Non-pigmented ciliary epithelial cell (primary cell): ENCODE measurements around the gene SCNN1G.
"Not testable (repeated sequence)": the region's sequence is repeated elsewhere in the genome, so short reads cannot be mapped to it uniquely, and the experiment has no call there.

ENCODE experiments used
- DNase-seq: peaks from one replicate; pipeline ENCODE4 v3.0.0-alpha.2; 2010; ENCODE audit warnings: low read depth

SCNN1G gene

DNA sequence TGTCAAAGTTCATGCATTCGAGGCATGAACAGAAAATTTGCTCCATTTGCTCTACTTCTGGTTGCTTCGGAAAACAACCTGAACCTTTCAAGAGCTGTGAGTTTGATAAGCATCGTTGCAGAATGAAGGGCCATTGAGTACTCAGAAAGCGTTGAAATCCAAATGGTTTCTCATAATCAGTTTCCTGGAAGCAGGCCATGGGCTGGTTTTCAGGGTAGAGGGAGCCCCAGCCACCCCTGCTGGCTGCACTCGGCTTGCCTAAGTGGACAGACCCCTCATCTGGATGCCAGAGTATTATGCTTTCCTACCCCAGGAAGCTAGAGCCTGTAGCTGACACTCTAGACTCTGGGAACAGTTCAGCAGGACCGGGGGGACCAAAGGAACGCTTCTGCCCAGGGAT, 24.4 kb downstream of the SCNN1G start:
- DNase-seq: no peak

GRCh38 chr16:23207485-23207884, 24.9 kb downstream of the SCNN1G start:
- DNase-seq: no peak

- DNase-seq: no peak
These were observed 27.1 kb downstream of the SCNN1G start for GRCh38 chr16:23209606-23210005.

- no peak for DNase-seq
These were observed 31.3 kb downstream of the SCNN1G start for GRCh38 chr16:23213831-23214230.

- no peak for DNase-seq
These were observed 32.3 kb downstream of the SCNN1G start for GRCh38 chr16:23214796-23215195.

DNA sequence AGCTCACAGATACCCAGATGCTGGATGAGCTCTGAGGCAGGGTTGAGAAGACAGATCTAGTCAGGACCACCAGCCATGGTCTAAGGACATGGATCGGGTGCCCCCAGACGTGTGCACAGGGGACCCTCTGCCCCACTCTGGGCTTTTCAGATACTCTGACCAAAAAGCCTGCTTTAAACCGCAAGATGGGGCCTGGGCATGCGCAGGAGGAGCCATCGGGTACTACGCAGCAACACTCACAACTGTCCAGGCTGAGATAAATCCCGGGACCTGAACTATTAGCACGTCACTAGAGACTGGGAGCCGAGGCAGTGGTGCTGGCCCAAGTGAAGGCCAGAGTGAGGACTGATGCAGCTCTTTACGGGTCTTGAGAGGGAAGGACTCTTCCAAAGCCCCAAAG, 32.9 kb downstream of the SCNN1G start:
- DNase-seq: no peak

DNA sequence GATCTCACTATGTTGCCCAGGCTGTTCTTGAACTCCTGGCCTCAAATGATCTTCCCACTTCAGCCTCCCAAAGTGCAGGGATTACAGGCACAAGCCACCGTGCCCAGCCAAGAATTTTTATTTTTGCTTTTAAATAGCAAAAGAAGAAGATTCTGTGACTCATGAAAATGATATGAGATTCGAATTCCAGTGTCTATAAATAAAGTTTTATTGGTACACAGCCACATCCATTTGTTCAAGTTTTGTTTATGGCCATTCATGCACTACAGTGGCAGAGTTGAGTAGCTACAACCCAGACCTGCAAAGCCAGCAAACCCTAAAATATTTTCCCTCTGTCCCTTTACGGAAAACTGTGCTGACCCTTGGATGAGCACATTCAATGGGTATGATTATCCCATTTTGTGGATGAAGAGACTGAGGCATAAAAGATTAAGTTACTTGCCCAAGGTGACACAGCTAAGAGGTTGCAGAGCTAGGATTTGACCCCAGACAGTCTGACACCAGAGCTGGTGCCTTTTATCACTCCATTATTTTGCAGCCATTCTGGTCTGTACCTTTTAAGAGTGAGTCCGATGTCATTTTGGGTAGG, 34.2 kb downstream of the SCNN1G start:
- DNase-seq: no peak

GRCh38 chr16:23217646-23218045, 35.1 kb downstream of the SCNN1G start:
- no peak for DNase-seq

GRCh38 chr16:23222929-23223328, 40.4 kb downstream of the SCNN1G start:
- DNase-seq: no peak

GRCh38 chr16:23223368-23223767, 40.8 kb downstream of the SCNN1G start:
- no peak for DNase-seq

DNA sequence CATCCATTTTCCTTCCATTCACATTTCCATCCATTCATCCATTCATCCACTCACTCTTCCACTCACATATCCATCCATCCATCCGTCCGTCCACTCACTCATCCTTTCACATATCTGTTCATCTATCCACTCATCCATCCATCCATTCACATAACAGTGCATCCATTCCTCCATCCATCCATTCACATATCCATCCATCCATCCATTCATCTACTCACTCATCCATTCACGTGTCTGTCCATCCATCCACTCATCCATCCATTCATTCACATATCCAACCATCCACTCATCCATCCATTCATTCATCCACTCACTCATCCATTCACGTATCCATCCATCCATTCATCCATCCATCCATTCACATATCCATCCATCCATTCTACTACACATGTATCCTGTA, 42.6 kb downstream of the SCNN1G start:
- DNase-seq: no peak

- no peak for DNase-seq
These were observed 43.1 kb downstream of the SCNN1G start for GRCh38 chr16:23225634-23226033.

GRCh38 chr16:23227529-23227928, 45.0 kb downstream of the SCNN1G start:
- DNase-seq: no peak

DNA sequence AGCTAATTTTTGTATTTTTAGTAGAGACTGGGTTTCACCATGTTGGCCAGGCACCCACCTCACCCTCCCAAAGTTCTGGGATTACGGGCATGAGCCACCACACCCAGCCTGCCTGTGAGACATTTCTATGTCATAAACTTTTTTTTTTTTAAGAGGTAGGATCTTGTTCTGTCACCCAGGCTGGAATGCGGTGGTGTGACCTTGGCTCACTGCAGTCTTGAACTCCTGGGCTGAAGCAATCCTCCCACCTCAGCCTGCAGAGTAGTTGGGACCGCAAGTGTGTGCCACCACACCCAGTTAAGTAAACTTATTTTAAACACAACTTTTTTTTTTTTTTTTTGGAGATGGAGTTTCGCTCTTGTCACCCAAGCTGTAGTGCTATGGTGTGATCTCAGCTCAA, 47.2 kb downstream of the SCNN1G start:
- no peak for DNase-seq

- no peak for DNase-seq
These were observed 50.3 kb downstream of the SCNN1G start for GRCh38 chr16:23232806-23233205.

DNA sequence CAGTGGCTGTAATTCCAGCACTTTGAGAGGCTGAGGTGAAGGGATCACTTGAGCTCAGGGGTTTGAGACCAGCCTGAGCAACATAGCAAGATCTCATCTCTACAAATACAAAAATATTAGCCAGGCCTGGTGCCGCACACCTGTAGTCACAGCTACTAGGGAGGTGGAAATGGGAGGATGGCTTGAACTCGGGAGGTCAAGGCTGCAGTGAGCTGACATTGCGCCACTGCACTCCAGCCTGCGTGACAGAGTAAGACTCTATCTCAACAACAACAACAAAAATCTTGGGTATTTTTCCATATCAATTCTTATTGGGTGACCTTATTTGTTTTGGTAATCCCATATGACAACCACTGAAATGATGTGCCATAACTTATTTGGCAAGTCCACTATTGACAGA, 52.6 kb downstream of the SCNN1G start:
- no peak for DNase-seq

DNA sequence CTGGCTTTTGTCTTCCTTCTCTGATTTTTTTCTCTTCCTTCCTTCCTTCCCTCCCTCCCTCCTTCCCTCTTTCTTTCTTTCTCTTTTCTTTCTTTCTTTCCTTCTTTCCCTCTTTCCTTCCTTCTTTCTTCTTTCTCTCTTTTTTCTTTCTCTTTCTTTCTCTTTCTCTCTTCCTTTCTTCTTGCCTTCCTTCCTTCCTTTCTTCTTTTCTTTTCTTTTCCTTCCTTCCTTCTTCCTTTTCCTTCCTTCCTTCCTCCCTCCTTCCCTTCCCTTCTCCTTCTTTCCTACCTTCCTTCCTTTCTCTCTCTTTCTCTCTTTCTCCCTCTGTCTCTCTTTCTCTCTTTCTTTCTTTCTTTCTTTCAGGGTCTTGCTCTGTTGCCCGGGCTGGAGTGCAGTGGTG, 54.4 kb downstream of the SCNN1G start:
- DNase-seq: no peak

- DNase-seq: no peak
These were observed 58.4 kb downstream of the SCNN1G start for GRCh38 chr16:23240994-23241393.

- no peak for DNase-seq
These were observed 61.6 kb downstream of the SCNN1G start for GRCh38 chr16:23244122-23244521.

GRCh38 chr16:23245268-23245667, 62.7 kb downstream of the SCNN1G start:
- no peak for DNase-seq

DNA sequence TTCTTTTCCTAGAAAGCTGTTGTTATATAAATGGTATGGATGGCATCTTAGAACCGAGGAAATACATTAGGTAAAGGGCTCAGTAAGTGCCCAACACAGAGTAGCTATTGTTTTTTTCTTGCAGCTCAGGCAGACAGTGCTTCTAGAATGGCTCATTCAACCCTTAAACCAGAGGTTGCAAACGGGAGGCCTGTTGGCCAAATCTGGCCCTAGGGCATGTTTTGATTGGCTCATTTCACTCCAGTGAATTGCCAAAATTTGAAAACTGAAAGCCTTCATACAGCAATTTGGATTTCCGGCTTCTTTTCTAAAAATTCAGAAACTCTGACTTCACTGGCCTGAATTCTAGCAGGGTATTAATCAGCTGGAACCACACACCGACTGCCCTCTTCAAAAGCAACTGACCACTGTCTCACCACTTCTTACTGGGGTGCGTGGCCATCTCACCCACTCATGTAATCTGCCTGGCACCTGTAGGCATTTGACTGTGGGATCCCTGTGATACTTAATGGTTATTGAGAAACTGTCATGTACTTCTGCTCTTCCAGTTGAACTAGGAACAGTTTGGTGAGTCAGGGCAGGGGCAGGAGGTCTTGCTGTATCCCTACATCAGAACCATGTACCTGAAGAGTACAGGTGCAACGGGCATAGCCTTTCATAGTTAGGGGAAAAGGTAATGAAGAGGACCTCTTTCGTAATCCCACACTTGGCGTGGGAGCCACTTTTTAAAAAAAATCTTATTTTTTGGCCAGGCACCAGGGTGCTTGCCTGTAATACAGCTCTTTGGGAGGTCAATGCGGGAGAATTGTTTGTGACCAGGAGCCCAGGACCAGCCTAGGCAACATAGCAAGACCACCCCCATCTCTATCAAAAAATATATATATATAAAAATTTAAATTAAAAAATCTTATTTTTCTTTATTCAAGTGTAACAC, 66.0 kb downstream of the SCNN1G start:
- no peak for DNase-seq

- no peak for DNase-seq
These were observed 67.3 kb downstream of the SCNN1G start for GRCh38 chr16:23249830-23250229.

DNA sequence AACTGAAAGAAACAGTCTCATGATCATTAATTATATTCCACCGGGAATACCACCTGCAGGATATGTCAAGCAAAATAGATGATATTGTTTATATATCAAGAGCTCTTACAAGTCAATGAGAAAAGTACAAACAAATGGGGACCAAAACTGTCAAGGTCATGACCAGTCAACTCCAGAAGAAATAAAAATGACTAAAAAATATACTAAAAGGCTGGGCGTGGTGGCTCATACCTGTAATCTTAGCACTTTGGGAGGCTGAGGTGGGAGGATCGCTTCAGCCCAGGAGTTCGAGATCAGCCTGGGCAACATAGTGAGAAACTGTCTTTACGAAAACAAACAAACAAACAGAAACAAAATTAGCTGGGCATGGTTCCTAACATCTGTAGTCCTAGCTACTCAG, 69.8 kb downstream of the SCNN1G start:
- DNase-seq: no peak

DNA sequence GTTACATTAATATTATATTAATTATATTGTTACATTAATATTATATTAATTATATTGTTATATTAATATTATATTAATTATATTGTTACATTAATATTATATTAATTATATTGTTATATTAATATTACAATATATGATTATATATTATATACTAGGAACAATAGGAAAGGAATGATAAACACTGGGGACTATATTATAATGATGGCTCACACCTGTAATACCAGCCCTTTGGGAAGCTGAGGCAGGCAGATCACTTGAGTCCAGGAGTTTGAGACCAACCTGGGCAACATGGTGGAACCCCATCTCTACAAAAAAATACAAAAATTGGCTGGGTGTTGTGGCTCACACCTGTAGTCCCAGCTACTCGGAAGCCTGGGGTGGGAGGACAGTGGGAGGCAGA, 71.1 kb downstream of the SCNN1G start:
- DNase-seq: not testable (repeated sequence)
